Keratinocyte (primary cell): ENCODE data around the gene BCL2L1. TPM values are rescaled to one million over a fixed set of nuclear protein-coding genes. Genes with fewer than 3 reads are reported as not detected.

Experiments used
- DNase-seq: peaks from one replicate; pipeline ENCODE4 v3.0.0-alpha.2; 2011; ENCODE audit warnings: low read depth, missing footprints, low spot score
- FAIRE-seq: peaks from 2 replicates; lab custom pipeline; 2011; peaks lifted over from hg19 to GRCh38; lab: Jason Lieb, UNC
- H2AFZ ChIP-seq: 2 replicates; pipeline ENCODE4 v1.6.0; 2012; ENCODE audit warnings: low read length, control low read depth, inconsistent platforms; ENCODE audit not compliant: control insufficient read depth
- H3K27ac ChIP-seq: 2 replicates; pipeline ENCODE4 v1.5.1; 2011; ENCODE audit warnings: low read length; ENCODE audit not compliant: control insufficient read depth, insufficient read depth
- H3K27me3 ChIP-seq: 3 replicates; pipeline ENCODE4 v1.6.0; 2011; ENCODE audit warnings: low read length; ENCODE audit not compliant: control insufficient read depth, insufficient read depth; ENCODE audit errors: extremely low read depth
- H3K36me3 ChIP-seq, 2 experiments: 2 replicates in 1 of 2; 3 replicates in 1 of 2; pipeline ENCODE4 v1.5.1; 2011; ENCODE audit warnings: low read length in 2 of 2, mild to moderate bottlenecking in 1 of 2; ENCODE audit not compliant: control insufficient read depth in 2 of 2, insufficient read depth in 2 of 2; ENCODE audit errors: extremely low read depth in 1 of 2
- H3K4me1 ChIP-seq: 3 replicates; pipeline ENCODE4 v1.5.1; 2011; ENCODE audit warnings: low read length; ENCODE audit not compliant: control insufficient read depth, insufficient read depth; ENCODE audit errors: extremely low read depth
- H3K4me2 ChIP-seq: 3 replicates; pipeline ENCODE4 v1.6.0; 2011; ENCODE audit warnings: low read depth, low read length; ENCODE audit not compliant: control insufficient read depth, insufficient read depth; ENCODE audit errors: extremely low read depth
- H3K4me3 ChIP-seq, 3 experiments: fragments of 200-600 bp in 1 of 3; sonication (generic) in 1 of 3; 2 replicates in 2 of 3; 3 replicates in 1 of 3; pipeline ENCODE4 v1.5.1; 2011 to 2016; ENCODE audit warnings: low read length in 3 of 3, mild to moderate bottlenecking in 3 of 3, control low read depth in 2 of 3, inconsistent platforms in 1 of 3, low read depth in 1 of 3, mixed read lengths in 1 of 3, mixed run types in 1 of 3, moderate library complexity in 1 of 3; ENCODE audit not compliant: control insufficient read depth in 2 of 3, insufficient read depth in 2 of 3; ENCODE audit errors: extremely low read depth in 1 of 3
- H3K79me2 ChIP-seq: 2 replicates; pipeline ENCODE4 v1.6.0; 2012; ENCODE audit warnings: low read length; ENCODE audit not compliant: control insufficient read depth, insufficient read depth
- H3K9ac ChIP-seq: 3 replicates; pipeline ENCODE4 v1.6.0; 2011; ENCODE audit warnings: low read length; ENCODE audit not compliant: control insufficient read depth, insufficient read depth; ENCODE audit errors: extremely low read depth
- H3K9me1 ChIP-seq: 3 replicates; pipeline ENCODE4 v1.6.0; 2011; ENCODE audit warnings: low read length; ENCODE audit not compliant: control insufficient read depth, insufficient read depth; ENCODE audit errors: extremely low read depth
- H3K9me3 ChIP-seq: 2 replicates; pipeline ENCODE4 v1.5.1; 2012; ENCODE audit warnings: low read depth, low read length; ENCODE audit not compliant: control insufficient read depth
- H4K20me1 ChIP-seq: 3 replicates; pipeline ENCODE4 v1.6.0; 2011; ENCODE audit warnings: low read length; ENCODE audit not compliant: control insufficient read depth, insufficient read depth; ENCODE audit errors: extremely low read depth
- CTCF ChIP-seq, 3 experiments: IDR thresholded peaks in 1 of 3; conservative IDR thresholded peaks in 1 of 3; optimal IDR thresholded peaks in 1 of 3; 2 replicates in 2 of 3; 3 replicates in 1 of 3; pipeline versions ENCODE3 to v1.5.1; 2011; ENCODE audit warnings: low read length in 3 of 3, mild to moderate bottlenecking in 3 of 3, moderate library complexity in 2 of 3, control low read depth in 1 of 3, inconsistent platforms in 1 of 3; ENCODE audit not compliant: insufficient read depth in 2 of 3; ENCODE audit errors: extremely low read depth in 1 of 3
- EZH2 ChIP-seq: IDR thresholded peaks from one replicate; pipeline ENCODE4 v1.6.1; 2012; ENCODE audit warnings: inconsistent platforms, mild to moderate bottlenecking, low read length, moderate library complexity
- dilution Hi-C: fragments of 300-500 bp; cut with MboI; formaldehyde crosslinking; loops from one replicate; pipeline ENCODE4 v1.7.0; 2020; ENCODE audit warnings: low sequenced_read_pairs; ENCODE audit not compliant: extremely low pct_ligation_motif_present
- polyA plus RNA-seq, 5 experiments: library from polyadenylated mRNA; depleted of rRNA in 3 of 5; stranded (reverse) in 3 of 5; stranded (forward) in 1 of 5; unstranded in 1 of 5; fragments of >200 nt; gene quantifications; 1 replicate in 1 of 5; 2 replicates in 3 of 5; 3 replicates in 1 of 5; pipeline versions ENCODE4 v1.2.1 to v1.2.3, GENCODE V29; 2011 to 2012; ENCODE audit warnings: missing spikeins in 2 of 5, low read depth in 1 of 5, low replicate concordance in 1 of 5

BCL2L1 gene
- polyA plus RNA-seq, 1 donor (not counting 4 experiments of a cell fraction or from before 2014, with no cell fraction given): 109 TPM

DNA sequence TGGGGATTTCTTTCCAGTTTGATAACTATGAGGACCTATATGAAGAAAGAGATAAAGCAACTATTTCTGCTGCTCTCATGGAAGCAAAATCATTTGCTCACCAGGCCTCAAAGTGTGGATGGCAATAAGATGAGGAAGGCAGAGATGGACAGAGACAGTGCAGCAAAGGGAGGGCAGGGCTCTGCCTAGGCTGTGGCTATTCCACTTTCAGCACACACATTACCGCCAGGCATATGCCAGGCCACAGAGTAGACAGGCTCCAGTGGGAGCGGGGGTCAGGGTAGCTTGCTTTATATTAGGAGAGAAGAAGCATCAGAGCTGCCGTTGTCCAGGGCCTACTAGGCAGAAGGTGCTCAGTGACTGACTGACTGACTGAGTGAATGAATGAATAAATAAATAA is 40.9 kb downstream of the BCL2L1 start:
- H3K9me3 ChIP-seq: no peaks in the 10 kb centered on the region
- peaks cover 87% of the 10 kb centered on the region for H3K79me2 ChIP-seq
- H2AFZ ChIP-seq: no peak overlapping the region
- peaks cover 25% of the 10 kb centered on the region for H3K4me1 ChIP-seq
- FAIRE-seq (no peak), DNase-seq (no peak)
- H3K27me3 ChIP-seq: no peaks in the 10 kb centered on the region
- dilution Hi-C loops: no loop called here
- H4K20me1 ChIP-seq: peaks cover 2% of the 10 kb centered on the region
- no peak overlapping the region for H3K4me3 ChIP-seq
- no peaks in the 10 kb centered on the region for H3K9me1 ChIP-seq
- H3K4me2 ChIP-seq: no peak overlapping the region
- H3K36me3 ChIP-seq: peaks cover 31 to 49% of the 10 kb centered on the region in 2 experiments
- TF ChIP-seq EZH2 (no peak), CTCF (optimal IDR thresholded peaks at IDR 0.05 in 1 of 3, IDR thresholded peaks at IDR 0.05 in 1 of 3, conservative IDR thresholded peaks at IDR 0.05 in 1 of 3; ENCODE audit: extremely low read depth in 1 of 3, insufficient read depth in 2 of 3, low read length in 3 of 3) (no peak)
- H3K27ac ChIP-seq: no peak overlapping the region
- no peak overlapping the region for H3K9ac ChIP-seq

DNA sequence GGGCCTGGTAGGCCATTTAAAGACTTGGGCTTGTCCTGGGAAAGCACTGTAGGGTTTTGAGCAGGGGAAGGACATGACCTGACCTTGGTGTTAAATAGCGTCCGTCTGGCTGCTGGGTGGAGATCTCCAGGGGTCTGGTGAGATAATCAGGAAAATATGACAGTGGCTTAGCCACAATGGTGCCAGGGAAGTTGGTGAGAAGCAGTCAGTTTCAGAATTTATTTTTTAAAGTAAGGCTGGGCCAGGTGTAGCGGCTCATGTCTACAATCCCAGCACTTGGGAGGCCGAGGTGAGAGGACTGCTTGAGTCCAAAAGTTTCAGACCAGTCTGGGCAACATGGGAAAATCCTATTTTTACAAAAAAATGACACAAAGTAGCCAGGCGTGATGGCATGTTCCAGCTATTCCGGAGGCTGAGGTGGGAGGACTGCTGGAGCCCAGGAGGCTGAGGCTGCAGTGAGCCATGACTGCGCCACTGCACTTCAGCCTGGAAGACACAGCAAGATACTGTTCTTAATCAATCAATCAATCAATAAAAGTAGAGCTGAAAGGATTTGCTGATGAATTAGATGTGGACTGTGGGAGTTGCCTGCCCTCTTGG is 41.4 kb downstream of the BCL2L1 start:
- no peak for FAIRE-seq
- dilution Hi-C loops: no loop called here
- Histone ChIP-seq H4K20me1 (peaks cover 2% of the 10 kb centered on the region), H3K27ac (no peak overlapping the region), H3K27me3 (no peaks in the 10 kb centered on the region), H3K9ac (no peak overlapping the region), H3K9me3 (no peaks in the 10 kb centered on the region), H3K4me2 (no peak overlapping the region), H2AFZ (no peak overlapping the region), H3K79me2 (peaks cover 87% of the 10 kb centered on the region), H3K4me1 (peaks cover 31% of the 10 kb centered on the region), H3K9me1 (peaks cover 3% of the 10 kb centered on the region), H3K4me3 (no peak overlapping the region), H3K36me3 (peaks cover 34 to 48% of the 10 kb centered on the region in 2 experiments)
- DNase-seq: no peak
- TF ChIP-seq EZH2: no peak
- TF ChIP-seq CTCF (optimal IDR thresholded peaks at IDR 0.05 in 1 of 3, IDR thresholded peaks at IDR 0.05 in 1 of 3, conservative IDR thresholded peaks at IDR 0.05 in 1 of 3; ENCODE audit: extremely low read depth in 1 of 3, insufficient read depth in 2 of 3, low read length in 3 of 3): no peak
